Activated T-helper 1 cell treated with Interleukin-2 at 50 U/mL for 16 hours (primary cell): ENCODE results near the gene DYRK1A.
"Not testable (repeated sequence)": the region's sequence is repeated elsewhere in the genome, so short reads cannot be mapped to it uniquely, and the experiment has no call there.

Experiments used
- DNase-seq: peaks from one replicate; pipeline ENCODE4 v3.0.0-alpha.2; 2020; ENCODE audit warnings: low read depth

Gene DYRK1A

GRCh38 chr21:37528150-37528937, 161.8 kb downstream of the DYRK1A start:
- no peak for DNase-seq

- no peak for DNase-seq
Measured at GRCh38 chr21:37529649-37530048, 163.1 kb downstream of the DYRK1A start.

GRCh38 chr21:37530901-37531351, 164.4 kb downstream of the DYRK1A start:
- no peak for DNase-seq

GRCh38 chr21:37531431-37531932, 164.9 kb downstream of the DYRK1A start:
- no peak for DNase-seq

- DNase-seq, result no peak
Measured at GRCh38 chr21:37532868-37533780, 166.6 kb downstream of the DYRK1A start.

GRCh38 chr21:37534431-37534830, 167.9 kb downstream of the DYRK1A start:
- no peak for DNase-seq

GRCh38 chr21:37535130-37535529, 168.6 kb downstream of the DYRK1A start:
- DNase-seq, result no peak

- no peak for DNase-seq
Measured at GRCh38 chr21:37535672-37536071, 169.1 kb downstream of the DYRK1A start.

- no peak for DNase-seq
Measured at GRCh38 chr21:37536616-37537278, 170.2 kb downstream of the DYRK1A start.

- DNase-seq, result no peak
Measured at GRCh38 chr21:37537391-37537996, 170.9 kb downstream of the DYRK1A start.

- DNase-seq, result no peak
Measured at GRCh38 chr21:37538971-37539590, 172.5 kb downstream of the DYRK1A start.

- DNase-seq, result not testable (repeated sequence)
Measured at GRCh38 chr21:37541128-37541527, 174.6 kb downstream of the DYRK1A start.

GRCh38 chr21:37542512-37542911, 175.9 kb downstream of the DYRK1A start:
- DNase-seq, result no peak

GRCh38 chr21:37546299-37546908, 179.8 kb downstream of the DYRK1A start:
- DNase-seq, result no peak

GRCh38 chr21:37546949-37547614, 180.5 kb downstream of the DYRK1A start:
- DNase-seq, result no peak

- DNase-seq, result no peak
Measured at GRCh38 chr21:37547615-37548200, 181.1 kb downstream of the DYRK1A start.

- no peak for DNase-seq
Measured at GRCh38 chr21:37548521-37548981, 182.0 kb downstream of the DYRK1A start.

GRCh38 chr21:37549730-37550129, 183.2 kb downstream of the DYRK1A start:
- not testable (repeated sequence) for DNase-seq

GRCh38 chr21:37550157-37550556, 183.6 kb downstream of the DYRK1A start:
- no peak for DNase-seq
